T-cell (primary cell): Measurements from ENCODE around the gene COG5. TPM values are rescaled to one million over a fixed set of nuclear protein-coding genes. Genes with fewer than 3 reads are reported as not detected.
A peak's percentile ranks its signal among the peaks of the same experiment; 100 is the strongest.
"Not testable (repeated sequence)": the region's sequence is repeated elsewhere in the genome, so short reads cannot be mapped to it uniquely, and the experiment has no call there.

Experiments
- ATAC-seq, 4 experiments: fragments of 200-7000 bp in 3 of 4; fragments of 150-1000 bp in 1 of 4; cut with Tn5 transposase; replicated peaks in 1 of 4; 1 replicate in 3 of 4; 2 replicates in 1 of 4; pipeline ENCODE4 v1.10.0; 2021; ENCODE audit warnings: moderate library complexity in 3 of 4, mild to moderate bottlenecking in 2 of 4, moderate number of reproducible peaks in 1 of 4
- CTCF ChIA-PET, 2 donors: fragments of 300-600 bp; sonication (Branson Sonifier 250); formaldehyde crosslinking; loops; one replicate each; lab custom pipeline; 2022; ENCODE audit warnings: antibody characterized with exemption in 2 of 2; lab: Charles Lee
- POLR2A ChIA-PET, 2 donors: fragments of 300-600 bp; sonication (Branson Sonifier 250); formaldehyde crosslinking; loops; one replicate each; lab custom pipeline; 2022; ENCODE audit warnings: antibody characterized with exemption in 2 of 2; lab: Charles Lee
- DNase-seq, 35 experiments: peaks; one replicate each; pipeline versions ENCODE4 v3.0.0 to v3.0.0-alpha.2; 2013 to 2023
- H3K27ac ChIP-seq: one replicate; pipeline ENCODE4 v1.5.1; 2013; ENCODE audit warnings: low read length
- H3K27me3 ChIP-seq, 2 experiments: replicated peaks in 1 of 2; 1 replicate in 1 of 2; 2 replicates in 1 of 2; pipeline versions ENCODE4 v1.6.1 to v1.7.0; 2013; ENCODE audit warnings: low read length in 1 of 2, mixed read lengths in 1 of 2; ENCODE audit not compliant: control insufficient read depth in 2 of 2, insufficient read depth in 2 of 2; ENCODE audit errors: extremely low read depth in 1 of 2
- H3K36me3 ChIP-seq, 2 donors: 1 replicate in 1 of 2; 2 replicates in 1 of 2; pipeline versions ENCODE4 v1.6.1 to v1.7.0; 2013; ENCODE audit warnings: low read length in 1 of 2; ENCODE audit not compliant: control insufficient read depth in 2 of 2, insufficient read depth in 1 of 2; ENCODE audit errors: extremely low read depth in 1 of 2
- H3K4me1 ChIP-seq, 2 experiments: 1 replicate in 1 of 2; 2 replicates in 1 of 2; pipeline versions ENCODE4 v1.6.1 to v1.7.0; 2013; ENCODE audit warnings: low read length in 2 of 2, mixed read lengths in 1 of 2; ENCODE audit not compliant: insufficient read depth in 2 of 2, control insufficient read depth in 1 of 2; ENCODE audit errors: extremely low read depth in 1 of 2
- H3K4me3 ChIP-seq, 2 donors: 1 replicate in 1 of 2; 2 replicates in 1 of 2; pipeline versions ENCODE4 v1.5.1 to v1.7.0; 2013; ENCODE audit warnings: mild to moderate bottlenecking in 2 of 2, low read length in 1 of 2, moderate library complexity in 1 of 2; ENCODE audit not compliant: control insufficient read depth in 1 of 2; ENCODE audit errors: extremely low read depth in 1 of 2
- H3K9me3 ChIP-seq: 2 replicates; pipeline ENCODE4 v1.7.0; 2013
- H3K27ac Mint-ChIP-seq, 2 donors: one replicate each; pipeline ENCODE4 v1.8.0; 2020 to 2021; ENCODE audit warnings: mild to moderate bottlenecking in 2 of 2, mixed read lengths in 2 of 2
- H3K27me3 Mint-ChIP-seq, 2 donors: one replicate each; pipeline ENCODE4 v1.8.0; 2021 to 2022; ENCODE audit warnings: mixed read lengths in 2 of 2
- H3K36me3 Mint-ChIP-seq: one replicate; pipeline ENCODE4 v1.8.0; 2021; ENCODE audit warnings: mixed read lengths
- H3K4me1 Mint-ChIP-seq, 3 donors: one replicate each; pipeline ENCODE4 v1.8.0; 2020 to 2022; ENCODE audit warnings: mixed read lengths in 3 of 3, mild to moderate bottlenecking in 1 of 3
- H3K4me3 Mint-ChIP-seq, 3 donors: one replicate each; pipeline ENCODE4 v1.8.0; 2020 to 2022; ENCODE audit warnings: mild to moderate bottlenecking in 3 of 3, mixed read lengths in 3 of 3, moderate library complexity in 3 of 3
- H3K9me3 Mint-ChIP-seq, 3 donors: one replicate each; pipeline ENCODE4 v1.8.0; 2020 to 2022; ENCODE audit warnings: mixed read lengths in 3 of 3
- WGBS: methylation state at CpG from one replicate; pipeline ENCODE4 v1.1.5; 2013; ENCODE audit warnings: missing lambda C conversion rate; ENCODE audit not compliant: insufficient coverage; 5-methylcytosine and 5-hydroxymethylcytosine counted together
- total RNA-seq, 35 experiments: library from RNA in 6 of 35; stranded (reverse) in 6 of 35; fragments of 120-200 nt in 1 of 35; gene quantifications; one replicate each; pipeline versions ENCODE4 v1.2.1 to v1.2.4 and lab custom pipeline; 2013 to 2026

Gene COG5
- total RNA-seq, 5 donors from 2014 or later (not counting 1 experiment from before 2014, with no cell fraction given): 37.3 to 83.8 (median 55.4) TPM

GRCh38 chr7:107230334-107230733 lies 333.4 kb downstream of the COG5 start:
- H3K36me3 Mint-ChIP-seq: peaks cover 36% of the 10 kb centered on the region
- ChIA-PET POLR2A (no interaction called here), CTCF (no interaction called here)
- H3K27me3 Mint-ChIP-seq: no peaks in the 10 kb centered on the region
- H3K4me3 Mint-ChIP-seq: no peak overlapping the region
- H3K27ac Mint-ChIP-seq: no peak overlapping the region
- H3K27ac ChIP-seq: no peak overlapping the region
- DNase-seq (no peak), ATAC-seq (no peak)
- peaks cover 5 to 25% of the 10 kb centered on the region in 2 donors for H3K36me3 ChIP-seq
- no peaks in the 10 kb centered on the region for H3K4me1 ChIP-seq
- WGBS: no CpG with 5 or more reads among the region's 3 CpGs
- no peaks in the 10 kb centered on the region for H3K9me3 Mint-ChIP-seq
- no peaks in the 10 kb centered on the region for H3K27me3 ChIP-seq
- no peaks in the 10 kb centered on the region for H3K4me1 Mint-ChIP-seq
- H3K9me3 ChIP-seq: no peaks in the 10 kb centered on the region
- H3K4me3 ChIP-seq: no peak overlapping the region

DNA sequence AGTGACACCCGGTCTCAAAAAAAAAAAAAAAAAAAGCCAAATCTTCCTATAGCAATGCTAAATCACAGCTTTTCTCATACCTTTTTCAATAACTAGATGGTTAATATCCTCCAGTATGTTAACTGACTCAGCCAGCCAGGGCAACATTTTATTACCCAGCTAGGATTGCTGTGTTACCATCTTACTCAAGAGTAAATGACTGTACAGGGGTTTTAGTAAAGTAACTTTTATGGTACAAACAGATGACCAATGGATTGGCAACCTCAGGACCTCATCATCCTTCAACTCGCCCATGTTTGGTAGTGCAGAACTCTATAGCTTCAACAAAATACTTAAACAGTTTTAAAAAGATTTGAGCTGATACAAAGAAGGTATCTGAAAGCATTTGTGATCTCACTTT lies 335.4 kb downstream of the COG5 start:
- H3K36me3 Mint-ChIP-seq: peaks cover 45% of the 10 kb centered on the region
- H3K4me1 Mint-ChIP-seq: no peaks in the 10 kb centered on the region
- DNase-seq (no peak), ATAC-seq (no peak)
- no peak overlapping the region for H3K27ac Mint-ChIP-seq
- POLR2A ChIA-PET: interaction anchor here in 1 of 2 donors (0.6 kb wide), 1 partner anchor 39 kb away, joined by 3 read pairs; no protein-coding TSS in a partner anchor
- Histone ChIP-seq H3K36me3 (peaks cover 5 to 19% of the 10 kb centered on the region in 2 donors), H3K4me1 (no peaks in the 10 kb centered on the region), H3K4me3 (no peak overlapping the region), H3K9me3 (no peaks in the 10 kb centered on the region), H3K27ac (no peak overlapping the region), H3K27me3 (no peaks in the 10 kb centered on the region)
- H3K27me3 Mint-ChIP-seq: no peaks in the 10 kb centered on the region
- H3K9me3 Mint-ChIP-seq: no peaks in the 10 kb centered on the region
- WGBS: no CpG with 5 or more reads among the region's 2 CpGs
- CTCF ChIA-PET: interaction anchor here (0.6 to 0.7 kb wide), 3 partner anchors 21 to 435 kb away, joined by 3 read pairs; no protein-coding TSS in a partner anchor
- H3K4me3 Mint-ChIP-seq: no peak overlapping the region

DNA sequence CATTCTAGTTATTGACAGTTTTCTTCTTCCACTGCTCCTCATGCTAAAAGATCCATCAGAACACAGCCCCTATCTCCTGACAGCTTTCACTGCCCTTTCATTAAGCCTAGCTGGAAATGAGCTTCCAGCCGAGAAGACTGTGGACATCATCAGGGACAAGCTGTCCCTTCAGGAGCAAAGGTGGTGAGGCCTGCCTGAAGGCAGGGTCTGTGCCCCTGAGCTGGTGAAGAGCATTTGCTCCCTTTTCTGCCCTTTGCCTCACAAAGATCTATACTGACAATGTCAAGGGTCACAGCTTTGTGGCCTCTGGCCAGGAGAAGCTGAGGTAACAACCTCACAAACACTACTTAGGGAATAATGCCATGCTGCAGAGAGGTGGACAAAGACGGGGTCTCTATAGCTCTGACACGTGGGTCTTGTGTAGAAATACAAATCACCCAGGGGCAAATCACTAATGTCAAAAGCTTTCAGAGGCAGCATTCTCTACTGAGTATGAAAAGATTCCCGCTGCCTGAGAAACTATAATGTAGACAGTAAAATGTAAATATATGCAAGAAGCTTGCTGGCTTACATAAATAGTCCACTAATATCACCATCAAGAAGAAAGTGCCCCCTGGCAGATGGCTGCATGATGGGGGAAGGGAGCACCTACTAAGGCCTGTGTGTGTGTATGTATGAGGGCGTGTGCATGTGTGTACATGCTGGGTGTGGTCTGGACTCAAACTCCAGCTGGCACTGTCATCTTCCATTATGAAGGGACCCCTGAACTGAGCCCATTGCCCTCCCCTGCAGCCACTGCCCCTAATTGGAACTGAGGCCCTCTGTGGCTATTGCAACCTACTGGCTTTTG lies 339.1 kb downstream of the COG5 start:
- CTCF ChIA-PET: no interaction called here
- Mint-ChIP-seq H3K4me3 (no peak overlapping the region), H3K27me3 (no peaks in the 10 kb centered on the region), H3K9me3 (no peaks in the 10 kb centered on the region), H3K4me1 (no peaks in the 10 kb centered on the region), H3K36me3 (peaks cover 56% of the 10 kb centered on the region), H3K27ac (no peak overlapping the region)
- POLR2A ChIA-PET: no interaction called here
- Histone ChIP-seq H3K4me3 (no peak overlapping the region), H3K4me1 (no peaks in the 10 kb centered on the region), H3K36me3 (peaks cover 5 to 16% of the 10 kb centered on the region in 2 donors), H3K27ac (no peak overlapping the region), H3K9me3 (no peaks in the 10 kb centered on the region), H3K27me3 (no peaks in the 10 kb centered on the region)
- ATAC-seq: no peak
- DNase-seq: no peak
- 100% methylated on average over 1 of the region's 5 CpGs for WGBS

- H3K4me1 ChIP-seq, H3K9me3 ChIP-seq, H3K36me3 ChIP-seq, H3K27me3 ChIP-seq, H3K27ac Mint-ChIP-seq, H3K27me3 Mint-ChIP-seq, H3K4me1 Mint-ChIP-seq, CTCF ChIA-PET, ATAC-seq, H3K4me3 ChIP-seq, DNase-seq, POLR2A ChIA-PET, H3K4me3 Mint-ChIP-seq, H3K27ac ChIP-seq: not testable (repeated sequence)
- Mint-ChIP-seq H3K36me3 (peaks cover 66% of the 10 kb centered on the region), H3K9me3 (peaks cover 0 to 16% (median 0%) of the 10 kb centered on the region in 3 donors)
- WGBS: 100% methylated on average over 2 of the region's 6 CpGs
Measured at GRCh38 chr7:107220806-107221205, 342.9 kb downstream of the COG5 start.

DNA sequence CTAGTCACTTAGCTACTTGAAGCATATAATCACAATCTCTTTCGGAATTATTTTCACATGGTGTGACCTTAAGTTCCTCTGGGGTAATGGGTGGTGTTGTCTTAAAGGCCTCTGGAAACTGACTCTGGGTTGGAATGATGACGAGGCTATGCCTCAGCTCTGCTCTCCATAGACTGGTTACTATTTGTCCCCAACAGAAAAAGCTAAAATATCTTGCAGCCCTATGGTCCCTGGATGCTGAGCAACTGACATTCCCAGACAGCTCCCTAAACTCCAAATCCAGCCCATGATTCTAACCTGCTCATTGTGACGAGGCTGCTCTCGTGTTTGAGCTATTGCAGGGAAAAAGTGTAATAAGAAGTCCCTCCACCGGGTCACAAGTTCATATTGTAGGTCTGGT lies 343.4 kb downstream of the COG5 start:
- Mint-ChIP-seq H3K9me3 (peaks cover 0 to 16% (median 0%) of the 10 kb centered on the region in 3 donors), H3K36me3 (peaks cover 67% of the 10 kb centered on the region), H3K4me1 (no peaks in the 10 kb centered on the region), H3K27me3 (no peaks in the 10 kb centered on the region), H3K27ac (peak overlapping the region in 1 of 2 donors; percentile 23), H3K4me3 (no peak overlapping the region)
- ChIA-PET POLR2A (no interaction called here), CTCF (no interaction called here)
- Histone ChIP-seq H3K9me3 (no peaks in the 10 kb centered on the region), H3K36me3 (peaks cover 0 to 2% of the 10 kb centered on the region in 2 donors), H3K27ac (no peak overlapping the region), H3K4me1 (no peaks in the 10 kb centered on the region), H3K27me3 (no peaks in the 10 kb centered on the region), H3K4me3 (no peak overlapping the region)
- no peak for ATAC-seq
- no peak for DNase-seq
- no CpG with 5 or more reads among the region's 5 CpGs for WGBS

DNA sequence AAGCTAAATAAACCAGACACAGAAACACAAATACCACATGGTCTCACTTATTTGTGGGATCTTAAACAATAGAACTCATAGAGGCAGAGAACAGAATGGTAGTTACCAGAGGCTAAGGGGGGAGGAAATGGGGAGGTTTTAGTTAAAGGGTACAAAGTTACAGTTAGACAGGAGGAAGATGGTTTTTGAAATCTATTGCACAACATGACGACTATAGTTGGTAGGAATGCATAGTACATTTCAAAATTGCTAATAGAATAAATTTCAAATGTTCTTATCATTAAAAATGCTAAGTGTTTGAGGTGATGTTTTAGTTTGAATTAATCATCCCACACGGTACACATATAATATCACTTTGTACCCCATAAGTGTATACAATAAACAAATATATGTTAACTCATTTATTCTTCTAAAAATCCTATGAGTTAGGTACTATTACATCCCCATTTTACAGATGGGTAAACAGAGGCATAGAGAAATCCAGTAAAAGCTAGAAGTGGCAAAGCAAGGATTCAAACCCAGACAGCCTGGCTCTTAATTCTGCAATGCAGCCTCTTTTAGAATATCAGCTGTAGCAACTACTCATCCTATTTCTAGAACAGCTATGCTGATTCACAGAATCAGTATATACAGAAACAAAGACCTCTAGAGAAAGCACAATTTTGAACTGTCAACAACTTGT lies 344.0 kb downstream of the COG5 start:
- WGBS: no CpG with 5 or more reads among the region's 2 CpGs
- Histone ChIP-seq H3K36me3 (peaks cover 0 to 2% of the 10 kb centered on the region in 2 donors), H3K9me3 (no peaks in the 10 kb centered on the region), H3K4me1 (no peaks in the 10 kb centered on the region), H3K27ac (no peak overlapping the region), H3K27me3 (no peaks in the 10 kb centered on the region), H3K4me3 (no peak overlapping the region)
- no peaks in the 10 kb centered on the region for H3K27me3 Mint-ChIP-seq
- DNase-seq: no peak
- ChIA-PET CTCF (interaction anchor here in 1 of 2 donors (0.6 kb wide), 1 partner anchor 1715 kb away, joined by 5 read pairs; no protein-coding TSS in a partner anchor), POLR2A (no interaction called here)
- peaks cover 0 to 21% (median 3%) of the 10 kb centered on the region in 3 donors for H3K9me3 Mint-ChIP-seq
- H3K36me3 Mint-ChIP-seq: peaks cover 68% of the 10 kb centered on the region
- ATAC-seq: no peak
- H3K27ac Mint-ChIP-seq: no peak overlapping the region
- H3K4me3 Mint-ChIP-seq: no peak overlapping the region
- no peaks in the 10 kb centered on the region for H3K4me1 Mint-ChIP-seq
